ENCODE data around the gene DGKI.

GRCh38 chr7:137742051-137742450 is 104.7 kb downstream of the DGKI start:
- TF ChIP-seq CTCF (IDR thresholded peaks at IDR 0.05) (no peak), POLR2AphosphoS5 (IDR thresholded peaks at IDR 0.05) (no peak)

Data from suprapubic skin (tissue), 3 donors.